ENCODE measurements around the gene PARD3B.

DNA sequence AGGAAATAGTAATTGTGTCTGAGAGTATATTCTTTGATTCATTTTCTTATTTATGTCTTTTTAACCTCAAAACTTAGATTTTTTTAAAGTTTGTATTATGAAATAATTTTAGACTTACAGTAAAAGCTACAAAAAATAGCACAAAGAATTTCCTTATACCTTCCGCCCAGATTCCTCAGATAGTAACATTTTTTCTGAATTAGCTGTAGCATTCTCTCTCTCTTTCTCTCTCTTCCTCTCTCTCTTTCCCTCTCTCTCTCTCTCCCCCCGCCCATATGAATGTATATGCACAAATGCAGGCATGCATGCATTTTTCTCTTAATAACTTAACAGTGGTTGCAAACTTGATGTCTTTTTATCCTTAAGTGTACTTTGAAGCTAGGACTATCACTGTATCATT is 776.0 kb downstream of the PARD3B start:
- TF ChIP-seq, protein P1, sequence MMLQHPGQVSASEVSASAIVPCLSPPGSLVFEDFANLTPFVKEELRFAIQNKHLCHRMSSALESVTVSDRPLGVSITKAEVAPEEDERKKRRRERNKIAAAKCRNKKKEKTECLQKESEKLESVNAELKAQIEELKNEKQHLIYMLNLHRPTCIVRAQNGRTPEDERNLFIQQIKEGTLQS (IDR thresholded peaks at IDR 0.05): no peak
- TF ChIP-seq, protein P2, sequence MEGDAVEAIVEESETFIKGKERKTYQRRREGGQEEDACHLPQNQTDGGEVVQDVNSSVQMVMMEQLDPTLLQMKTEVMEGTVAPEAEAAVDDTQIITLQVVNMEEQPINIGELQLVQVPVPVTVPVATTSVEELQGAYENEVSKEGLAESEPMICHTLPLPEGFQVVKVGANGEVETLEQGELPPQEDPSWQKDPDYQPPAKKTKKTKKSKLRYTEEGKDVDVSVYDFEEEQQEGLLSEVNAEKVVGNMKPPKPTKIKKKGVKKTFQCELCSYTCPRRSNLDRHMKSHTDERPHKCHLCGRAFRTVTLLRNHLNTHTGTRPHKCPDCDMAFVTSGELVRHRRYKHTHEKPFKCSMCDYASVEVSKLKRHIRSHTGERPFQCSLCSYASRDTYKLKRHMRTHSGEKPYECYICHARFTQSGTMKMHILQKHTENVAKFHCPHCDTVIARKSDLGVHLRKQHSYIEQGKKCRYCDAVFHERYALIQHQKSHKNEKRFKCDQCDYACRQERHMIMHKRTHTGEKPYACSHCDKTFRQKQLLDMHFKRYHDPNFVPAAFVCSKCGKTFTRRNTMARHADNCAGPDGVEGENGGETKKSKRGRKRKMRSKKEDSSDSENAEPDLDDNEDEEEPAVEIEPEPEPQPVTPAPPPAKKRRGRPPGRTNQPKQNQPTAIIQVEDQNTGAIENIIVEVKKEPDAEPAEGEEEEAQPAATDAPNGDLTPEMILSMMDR (IDR thresholded peaks at IDR 0.05 in 2 of 3, conservative IDR thresholded peaks at IDR 0.05 in 1 of 3; ENCODE audit: borderline replicate concordance in 1 of 3, insufficient read depth in 1 of 3, low read depth in 2 of 3, low read length in 2 of 3): no peak
- TF ChIP-seq SP1 (IDR thresholded peaks at IDR 0.05; ENCODE audit: low read depth): no peak
- TF ChIP-seq POLR2A (IDR thresholded peaks at IDR 0.05; ENCODE audit: borderline replicate concordance, extremely low read depth, insufficient read depth, insufficient read length): no peak
- no peak for TF ChIP-seq JUND (IDR thresholded peaks at IDR 0.05)
- TF ChIP-seq, protein P3, sequence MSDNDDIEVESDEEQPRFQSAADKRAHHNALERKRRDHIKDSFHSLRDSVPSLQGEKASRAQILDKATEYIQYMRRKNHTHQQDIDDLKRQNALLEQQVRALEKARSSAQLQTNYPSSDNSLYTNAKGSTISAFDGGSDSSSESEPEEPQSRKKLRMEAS (IDR thresholded peaks at IDR 0.05): no peak
- TF ChIP-seq POLR2AphosphoS5 (IDR thresholded peaks at IDR 0.05; ENCODE audit: low read depth, low read length): no peak
